PC-3 (cell line): ENCODE data around the gene GSTP1. TPM values are rescaled to one million over a fixed set of nuclear protein-coding genes. Genes with fewer than 3 reads are reported as not detected.

Experiments
- ATAC-seq: fragments of 200-7000 bp; cut with Tn5 transposase; 2 replicates; pipeline ENCODE4 v1.9.1; 2020; ENCODE audit warnings: mild to moderate bottlenecking, moderate library complexity
- BruUV-seq: library from RNA; stranded (reverse); fragments of 400-500 nt; replicated peaks from 2 replicates; lab custom pipeline; 2021; lab: Mats Ljungman, UMichigan
- CTCF ChIA-PET: fragments of 300-600 bp; sonication (Branson Sonifier 250); formaldehyde crosslinking; loops from one replicate; lab custom pipeline; 2022; ENCODE audit warnings: antibody characterized with exemption; lab: Charles Lee
- POLR2A ChIA-PET: fragments of 300-600 bp; sonication (Branson Sonifier 250); formaldehyde crosslinking; loops from one replicate; lab custom pipeline; 2022; ENCODE audit warnings: antibody characterized with exemption; ENCODE audit not compliant: unreplicated experiment; lab: Charles Lee
- DNase-seq: peaks from one replicate; pipeline ENCODE4 v3.0.0-alpha.2; 2015
- H2AFZ ChIP-seq: fragments of 300-600 bp; sonication (generic); 2 replicates; pipeline ENCODE4 v1.6.0; 2016; ENCODE audit warnings: antibody characterized with exemption, low read length
- H3F3A ChIP-seq: fragments of 300-600 bp; sonication (generic); one replicate; pipeline ENCODE4 v1.6.0; 2017; ENCODE audit warnings: antibody characterized with exemption, low read length, control low read depth, mild to moderate bottlenecking; ENCODE audit not compliant: unreplicated experiment
- H3K27ac ChIP-seq: fragments of 300-600 bp; sonication (generic); 2 replicates; pipeline ENCODE4 v1.5.1; 2016; ENCODE audit warnings: mild to moderate bottlenecking, low read length
- H3K27me3 ChIP-seq: fragments of 300-600 bp; sonication (generic); 2 replicates; pipeline ENCODE4 v1.6.1; 2016; ENCODE audit warnings: low read length, mixed read lengths
- H3K36me3 ChIP-seq: fragments of 300-600 bp; sonication (generic); 2 replicates; pipeline ENCODE4 v1.6.1; 2016; ENCODE audit warnings: low read depth, mixed run types, low read length, mixed read lengths
- H3K4me1 ChIP-seq: fragments of 300-600 bp; sonication (generic); 2 replicates; pipeline ENCODE4 v1.5.1; 2016; ENCODE audit warnings: low read length; ENCODE audit not compliant: insufficient read depth
- H3K4me2 ChIP-seq: fragments of 300-600 bp; sonication (generic); 2 replicates; pipeline ENCODE4 v1.6.0; 2016; ENCODE audit warnings: low read length
- H3K4me3 ChIP-seq: fragments of 300-600 bp; sonication (generic); 2 replicates; pipeline ENCODE4 v1.5.1; 2016; ENCODE audit warnings: mild to moderate bottlenecking, low read length, mixed read lengths
- H3K79me2 ChIP-seq: fragments of 300-600 bp; sonication (generic); 2 replicates; pipeline ENCODE4 v1.6.1; 2017; ENCODE audit warnings: low read length, mixed read lengths
- H3K9ac ChIP-seq: fragments of 300-600 bp; sonication (generic); 2 replicates; pipeline ENCODE4 v1.6.0; 2016; ENCODE audit warnings: mild to moderate bottlenecking, low read length
- H3K9me2 ChIP-seq: fragments of 300-600 bp; sonication (generic); replicated peaks from 2 replicates; pipeline ENCODE4 v1.6.1; 2016; ENCODE audit warnings: mixed run types, low read length, mixed read lengths
- H3K9me3 ChIP-seq: fragments of 300-600 bp; sonication (generic); 2 replicates; pipeline ENCODE4 v1.6.1; 2016; ENCODE audit warnings: low read length, mixed read lengths
- H4K20me1 ChIP-seq: fragments of 300-600 bp; sonication (generic); 2 replicates; pipeline ENCODE4 v1.6.1; 2016; ENCODE audit warnings: low read length, mixed read lengths
- EZH2 ChIP-seq: fragments of 300-600 bp; sonication (generic); IDR thresholded peaks from one replicate; pipeline ENCODE4 v1.6.1; 2017; ENCODE audit warnings: antibody characterized with exemption, mild to moderate bottlenecking, low read length; ENCODE audit not compliant: unreplicated experiment
- EZH2phosphoT487 ChIP-seq: fragments of 300-600 bp; sonication (generic); IDR thresholded peaks from 2 replicates; pipeline ENCODE4 v1.6.1; 2018; ENCODE audit warnings: mild to moderate bottlenecking, antibody characterized with exemption, low read length, borderline replicate concordance
- intact Hi-C: fragments of 100-400 bp; cut with micrococcal nuclease; formaldehyde crosslinking; loops from 2 replicates; pipeline ENCODE4 v1.9.0; 2023
- total RNA-seq: library from RNA; depleted of rRNA; stranded (reverse); fragments of >200 nt; gene quantifications from 2 replicates; pipeline ENCODE4 v1.2.3, GENCODE V29; 2014
- TF ChIP-seq, protein P1 (sequence below): fragments of 300-600 bp; sonication (generic); conservative IDR thresholded peaks from 2 replicates; pipeline ENCODE4 v1.5.1; 2017; ENCODE audit warnings: antibody characterized with exemption, low read depth, mild to moderate bottlenecking, low read length

Gene GSTP1
- total RNA-seq, 1 experiment from 2014 or later, result 1,154 TPM

DNA sequence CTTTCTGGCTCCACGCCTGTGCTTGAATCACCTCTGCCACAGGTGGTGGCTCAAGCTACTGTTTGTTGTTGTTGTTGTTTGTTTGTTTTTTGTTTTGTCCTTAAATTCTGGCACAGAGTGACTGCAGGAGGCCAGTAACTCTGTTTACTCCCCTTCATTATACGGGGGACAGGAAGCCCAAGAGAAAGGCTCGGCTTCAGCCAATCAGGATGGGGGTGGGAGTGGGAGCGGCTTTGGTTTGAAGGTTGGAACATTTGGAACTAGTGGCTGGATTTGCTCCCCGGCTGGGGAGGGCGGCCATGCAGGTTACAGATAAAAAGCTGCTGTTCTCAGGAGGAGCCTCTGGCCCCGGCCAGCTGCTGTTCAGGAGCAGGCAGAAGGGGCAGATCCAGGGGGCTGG, 40.6 kb upstream of the GSTP1 start:
- no TSS peak for BruUV-seq
- ATAC-seq, result no peak
- intact Hi-C loops, result no loop called here
- no peak overlapping the region for H2AFZ ChIP-seq
- no peaks in the 10 kb centered on the region for H3K36me3 ChIP-seq
- ChIA-PET CTCF (no interaction called here), POLR2A (no interaction called here)
- no peak overlapping the region for H3K4me3 ChIP-seq
- no peaks in the 10 kb centered on the region for H4K20me1 ChIP-seq
- no peaks in the 10 kb centered on the region for H3K9me3 ChIP-seq
- H3K9ac ChIP-seq, result no peak overlapping the region
- TF ChIP-seq EZH2phosphoT487 (no peak), EZH2 (no peak)
- TF ChIP-seq, protein P1, sequence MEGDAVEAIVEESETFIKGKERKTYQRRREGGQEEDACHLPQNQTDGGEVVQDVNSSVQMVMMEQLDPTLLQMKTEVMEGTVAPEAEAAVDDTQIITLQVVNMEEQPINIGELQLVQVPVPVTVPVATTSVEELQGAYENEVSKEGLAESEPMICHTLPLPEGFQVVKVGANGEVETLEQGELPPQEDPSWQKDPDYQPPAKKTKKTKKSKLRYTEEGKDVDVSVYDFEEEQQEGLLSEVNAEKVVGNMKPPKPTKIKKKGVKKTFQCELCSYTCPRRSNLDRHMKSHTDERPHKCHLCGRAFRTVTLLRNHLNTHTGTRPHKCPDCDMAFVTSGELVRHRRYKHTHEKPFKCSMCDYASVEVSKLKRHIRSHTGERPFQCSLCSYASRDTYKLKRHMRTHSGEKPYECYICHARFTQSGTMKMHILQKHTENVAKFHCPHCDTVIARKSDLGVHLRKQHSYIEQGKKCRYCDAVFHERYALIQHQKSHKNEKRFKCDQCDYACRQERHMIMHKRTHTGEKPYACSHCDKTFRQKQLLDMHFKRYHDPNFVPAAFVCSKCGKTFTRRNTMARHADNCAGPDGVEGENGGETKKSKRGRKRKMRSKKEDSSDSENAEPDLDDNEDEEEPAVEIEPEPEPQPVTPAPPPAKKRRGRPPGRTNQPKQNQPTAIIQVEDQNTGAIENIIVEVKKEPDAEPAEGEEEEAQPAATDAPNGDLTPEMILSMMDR, result no peak
- H3K27ac ChIP-seq, result no peak overlapping the region
- no peak overlapping the region for H3K4me2 ChIP-seq
- no peaks in the 10 kb centered on the region for H3K27me3 ChIP-seq
- H3K4me1 ChIP-seq, result no peaks in the 10 kb centered on the region
- no peaks in the 10 kb centered on the region for H3K9me2 ChIP-seq
- no peaks in the 10 kb centered on the region for H3F3A ChIP-seq
- H3K79me2 ChIP-seq, result no peaks in the 10 kb centered on the region
- no peak for DNase-seq

DNA sequence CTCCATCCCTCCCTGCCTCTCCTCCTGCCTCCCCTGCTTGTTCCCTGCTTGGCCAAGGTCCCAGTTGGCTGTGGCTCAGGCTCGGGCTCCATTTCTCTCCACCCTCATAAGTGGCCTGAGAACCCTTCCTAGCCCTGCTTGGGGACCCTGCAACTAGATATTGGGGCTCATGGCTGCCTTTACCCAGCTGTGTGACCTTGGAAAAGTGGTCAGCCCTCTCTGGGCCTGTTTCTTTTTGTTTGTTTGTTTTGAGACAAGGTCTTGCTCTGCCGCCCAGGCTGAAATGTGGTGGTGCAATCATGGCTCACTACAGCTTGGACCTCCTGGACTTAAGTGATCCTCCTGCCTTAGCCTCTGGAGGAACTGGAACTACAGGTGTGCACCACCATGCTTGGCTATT, 40.0 kb upstream of the GSTP1 start:
- no peak for DNase-seq
- no TSS peak for BruUV-seq
- no peaks in the 10 kb centered on the region for H3K9me2 ChIP-seq
- no peaks in the 10 kb centered on the region for H3F3A ChIP-seq
- no peak overlapping the region for H3K4me2 ChIP-seq
- ATAC-seq, result no peak
- H3K27me3 ChIP-seq, result no peaks in the 10 kb centered on the region
- CTCF ChIA-PET, result no interaction called here
- no peaks in the 10 kb centered on the region for H4K20me1 ChIP-seq
- POLR2A ChIA-PET, result no interaction called here
- no peaks in the 10 kb centered on the region for H3K36me3 ChIP-seq
- H3K27ac ChIP-seq, result no peak overlapping the region
- intact Hi-C loops, result no loop called here
- no peaks in the 10 kb centered on the region for H3K9me3 ChIP-seq
- no peak overlapping the region for H3K4me3 ChIP-seq
- TF ChIP-seq, protein P1, result no peak
- TF ChIP-seq EZH2phosphoT487 (no peak), EZH2 (no peak)
- H3K4me1 ChIP-seq, result no peaks in the 10 kb centered on the region
- no peak overlapping the region for H2AFZ ChIP-seq
- H3K9ac ChIP-seq, result no peak overlapping the region
- H3K79me2 ChIP-seq, result no peaks in the 10 kb centered on the region

DNA sequence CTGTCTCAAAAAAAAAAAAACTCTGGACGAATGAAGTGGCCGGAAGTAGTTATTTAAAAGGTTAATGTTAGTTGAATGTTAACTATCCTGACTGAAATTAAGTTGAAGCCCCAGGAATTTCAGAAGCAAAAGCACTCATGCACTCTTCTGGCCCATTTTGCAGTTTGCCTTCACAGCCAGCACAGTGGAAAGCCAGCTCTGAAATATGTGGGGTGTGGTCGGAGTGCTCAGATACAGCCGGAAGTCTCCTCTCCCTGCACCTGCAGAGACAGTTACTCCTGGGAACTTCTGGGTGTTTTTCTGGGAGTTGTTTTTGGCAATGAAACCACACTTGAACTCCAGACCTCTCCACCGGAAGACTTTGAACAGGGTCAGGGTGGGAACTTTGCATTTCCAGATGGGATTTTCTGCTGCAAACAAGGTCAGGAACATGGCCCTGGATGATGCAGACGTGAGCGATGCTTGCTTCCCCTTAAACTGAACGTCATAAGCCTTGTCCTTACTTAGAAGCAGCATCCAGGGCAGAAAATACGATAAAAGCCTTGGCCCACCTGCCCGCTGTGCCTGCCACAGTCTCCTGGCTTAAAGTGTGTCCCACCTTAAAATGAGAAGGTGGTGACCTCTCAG, 38.9 kb upstream of the GSTP1 start:
- no peaks in the 10 kb centered on the region for H3K27me3 ChIP-seq
- POLR2A ChIA-PET, result no interaction called here
- no peak overlapping the region for H3K9ac ChIP-seq
- no peak overlapping the region for H3K4me3 ChIP-seq
- no peaks in the 10 kb centered on the region for H3K9me3 ChIP-seq
- DNase-seq, result no peak
- no peaks in the 10 kb centered on the region for H3K79me2 ChIP-seq
- CTCF ChIA-PET, result no interaction called here
- no peak for TF ChIP-seq EZH2phosphoT487
- no peak for TF ChIP-seq EZH2
- TF ChIP-seq, protein P1, result no peak
- no TSS peak for BruUV-seq
- no peaks in the 10 kb centered on the region for H3K9me2 ChIP-seq
- no peak overlapping the region for H3K4me2 ChIP-seq
- no peak for ATAC-seq
- H2AFZ ChIP-seq, result no peak overlapping the region
- no peaks in the 10 kb centered on the region for H4K20me1 ChIP-seq
- no peaks in the 10 kb centered on the region for H3F3A ChIP-seq
- no peaks in the 10 kb centered on the region for H3K36me3 ChIP-seq
- intact Hi-C loops, result no loop called here
- H3K4me1 ChIP-seq, result no peaks in the 10 kb centered on the region
- H3K27ac ChIP-seq, result no peak overlapping the region
